Suprapubic skin (tissue), 4 donors: Measurements from ENCODE around the gene RELCH.

Source experiments
- EP300 ChIP-seq: sonication (generic); formaldehyde crosslinking; IDR thresholded peaks from one replicate; pipeline ENCODE4 v1.6.1; 2017; ENCODE audit warnings: antibody characterized with exemption
- POLR2A ChIP-seq, 2 donors: fragments of 450-650 bp; IDR thresholded peaks; one replicate each; pipeline ENCODE4 v1.6.1; 2017; ENCODE audit warnings: antibody characterized with exemption in 2 of 2, mild to moderate bottlenecking in 2 of 2, moderate library complexity in 2 of 2
- POLR2AphosphoS5 ChIP-seq, 3 donors: sonication (generic); formaldehyde crosslinking; IDR thresholded peaks; one replicate each; pipeline ENCODE4 v1.6.1; 2017; ENCODE audit warnings: antibody characterized with exemption in 3 of 3
- TF ChIP-seq, protein P1 (sequence below), 2 donors: fragments of 200-600 bp in 1 of 2; fragments of 450-650 bp in 1 of 2; sonication (generic) in 1 of 2; IDR thresholded peaks; one replicate each; pipeline ENCODE4 v1.5.1; 2016 to 2019; ENCODE audit warnings: antibody characterized with exemption in 2 of 2, mild to moderate bottlenecking in 1 of 2, moderate library complexity in 1 of 2

DNA sequence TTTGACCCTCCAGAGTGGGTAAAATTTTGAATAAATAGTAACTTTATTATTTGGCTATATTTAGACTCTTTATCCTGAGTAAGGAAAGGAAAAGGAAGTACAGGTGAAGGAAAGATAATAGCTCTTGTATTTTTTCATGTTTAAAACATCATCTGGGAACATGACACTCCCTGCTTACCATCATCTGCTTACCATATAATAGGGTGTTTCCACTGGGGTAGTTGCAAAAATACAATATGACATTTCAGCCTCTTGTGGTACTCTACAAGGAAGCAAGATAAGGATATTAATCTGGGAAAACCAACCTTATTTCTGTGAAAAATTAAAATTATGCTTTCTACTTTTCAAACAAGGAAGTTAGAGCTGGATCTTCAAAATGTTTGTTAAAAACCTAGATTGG lies 9.9 kb downstream of the RELCH start:
- no peak for TF ChIP-seq POLR2A (IDR thresholded peaks at IDR 0.05)
- TF ChIP-seq, protein P1, sequence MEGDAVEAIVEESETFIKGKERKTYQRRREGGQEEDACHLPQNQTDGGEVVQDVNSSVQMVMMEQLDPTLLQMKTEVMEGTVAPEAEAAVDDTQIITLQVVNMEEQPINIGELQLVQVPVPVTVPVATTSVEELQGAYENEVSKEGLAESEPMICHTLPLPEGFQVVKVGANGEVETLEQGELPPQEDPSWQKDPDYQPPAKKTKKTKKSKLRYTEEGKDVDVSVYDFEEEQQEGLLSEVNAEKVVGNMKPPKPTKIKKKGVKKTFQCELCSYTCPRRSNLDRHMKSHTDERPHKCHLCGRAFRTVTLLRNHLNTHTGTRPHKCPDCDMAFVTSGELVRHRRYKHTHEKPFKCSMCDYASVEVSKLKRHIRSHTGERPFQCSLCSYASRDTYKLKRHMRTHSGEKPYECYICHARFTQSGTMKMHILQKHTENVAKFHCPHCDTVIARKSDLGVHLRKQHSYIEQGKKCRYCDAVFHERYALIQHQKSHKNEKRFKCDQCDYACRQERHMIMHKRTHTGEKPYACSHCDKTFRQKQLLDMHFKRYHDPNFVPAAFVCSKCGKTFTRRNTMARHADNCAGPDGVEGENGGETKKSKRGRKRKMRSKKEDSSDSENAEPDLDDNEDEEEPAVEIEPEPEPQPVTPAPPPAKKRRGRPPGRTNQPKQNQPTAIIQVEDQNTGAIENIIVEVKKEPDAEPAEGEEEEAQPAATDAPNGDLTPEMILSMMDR (IDR thresholded peaks at IDR 0.05) = no peak
- no peak for TF ChIP-seq POLR2AphosphoS5 (IDR thresholded peaks at IDR 0.05)
- no peak for TF ChIP-seq EP300
